HCT116 (cell line): ENCODE measurements around the gene RGMB.

Experiments
- JUND ChIP-seq: IDR thresholded peaks from 2 replicates; pipeline ENCODE4 v1.6.1; 2012
- TF ChIP-seq, protein P1 (sequence below), 3 experiments: fragments of 200-600 bp in 1 of 3; sonication (generic) in 1 of 3; IDR thresholded peaks in 2 of 3; conservative IDR thresholded peaks in 1 of 3; 2 replicates each; pipeline ENCODE4 v1.5.1; 2012 to 2017; ENCODE audit warnings: low read depth in 2 of 3, low read length in 2 of 3, antibody characterized with exemption in 1 of 3, borderline replicate concordance in 1 of 3, control low read depth in 1 of 3, mild to moderate bottlenecking in 1 of 3, mixed read lengths in 1 of 3, mixed run types in 1 of 3, moderate library complexity in 1 of 3; ENCODE audit not compliant: insufficient read depth in 1 of 3

DNA sequence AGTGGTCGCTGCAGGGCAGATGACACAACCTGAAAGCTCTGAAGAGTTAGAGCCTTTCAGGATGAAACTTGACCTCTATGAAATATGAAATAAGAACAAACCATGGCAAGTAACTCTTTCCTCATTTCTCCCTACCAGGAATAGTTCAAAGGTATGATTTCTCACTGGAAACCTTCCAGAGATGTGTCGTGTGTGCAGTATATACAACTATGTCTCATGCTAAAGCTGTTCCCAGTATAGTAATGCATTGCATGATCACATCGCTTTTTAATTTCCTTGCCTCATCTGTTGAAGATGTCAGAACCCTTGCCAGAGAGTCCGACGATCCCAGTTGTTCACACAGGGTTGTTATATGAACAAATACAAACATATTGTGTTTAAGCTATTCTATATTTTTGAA, 45.8 kb upstream of the RGMB start:
- TF ChIP-seq, protein P1, sequence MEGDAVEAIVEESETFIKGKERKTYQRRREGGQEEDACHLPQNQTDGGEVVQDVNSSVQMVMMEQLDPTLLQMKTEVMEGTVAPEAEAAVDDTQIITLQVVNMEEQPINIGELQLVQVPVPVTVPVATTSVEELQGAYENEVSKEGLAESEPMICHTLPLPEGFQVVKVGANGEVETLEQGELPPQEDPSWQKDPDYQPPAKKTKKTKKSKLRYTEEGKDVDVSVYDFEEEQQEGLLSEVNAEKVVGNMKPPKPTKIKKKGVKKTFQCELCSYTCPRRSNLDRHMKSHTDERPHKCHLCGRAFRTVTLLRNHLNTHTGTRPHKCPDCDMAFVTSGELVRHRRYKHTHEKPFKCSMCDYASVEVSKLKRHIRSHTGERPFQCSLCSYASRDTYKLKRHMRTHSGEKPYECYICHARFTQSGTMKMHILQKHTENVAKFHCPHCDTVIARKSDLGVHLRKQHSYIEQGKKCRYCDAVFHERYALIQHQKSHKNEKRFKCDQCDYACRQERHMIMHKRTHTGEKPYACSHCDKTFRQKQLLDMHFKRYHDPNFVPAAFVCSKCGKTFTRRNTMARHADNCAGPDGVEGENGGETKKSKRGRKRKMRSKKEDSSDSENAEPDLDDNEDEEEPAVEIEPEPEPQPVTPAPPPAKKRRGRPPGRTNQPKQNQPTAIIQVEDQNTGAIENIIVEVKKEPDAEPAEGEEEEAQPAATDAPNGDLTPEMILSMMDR (IDR thresholded peaks at IDR 0.05 in 2 of 3, conservative IDR thresholded peaks at IDR 0.05 in 1 of 3; ENCODE audit: borderline replicate concordance in 1 of 3, insufficient read depth in 1 of 3, low read depth in 2 of 3, low read length in 2 of 3), result no peak
- no peak for TF ChIP-seq JUND
